Measurements from ENCODE around the gene SMIM35. TPM values are rescaled to one million over a fixed set of nuclear protein-coding genes. Genes with fewer than 3 reads are reported as not detected.

The SMIM35 gene
- total RNA-seq, 1 experiment from 2014 or later, result not detected

GRCh38 chr11:118033443-118033842 is 53.3 kb downstream of the SMIM35 start:
- Histone ChIP-seq H3K27ac (ENCODE audit: insufficient read length, low read depth, low read length) (no peak overlapping the region), H3K23me2 (ENCODE audit: insufficient read length, low read depth, low read length, poor library complexity, severe bottlenecking) (no peaks in the 10 kb centered on the region), H3K4me1 (ENCODE audit: insufficient read depth, low read length) (no peaks in the 10 kb centered on the region), H3K9ac (ENCODE audit: extremely low read depth, insufficient read length, low read length) (no peak overlapping the region), H3K79me1 (ENCODE audit: insufficient read depth, low read depth, low read length, poor library complexity, severe bottlenecking) (no peaks in the 10 kb centered on the region), H3K79me2 (ENCODE audit: insufficient read depth, low read length) (no peaks in the 10 kb centered on the region), H2BK12ac (ENCODE audit: insufficient read length, low read depth, low read length) (no peak overlapping the region), H2BK5ac (ENCODE audit: insufficient read length, low read length) (no peak overlapping the region), H4K8ac (replicated peaks; ENCODE audit: insufficient read length, low read depth, low read length) (no peak overlapping the region), H2AFZ (ENCODE audit: low read length) (no peak overlapping the region), H3K4ac (ENCODE audit: low read depth, low read length) (no peak overlapping the region), H2BK15ac (ENCODE audit: low read depth, low read length) (no peak overlapping the region), H3K56ac (ENCODE audit: insufficient read length, low read depth, low read length) (no peak overlapping the region), H3K4me2 (ENCODE audit: insufficient read depth, insufficient read length, low read length) (no peak overlapping the region), H3T11ph (ENCODE audit: low read length) (no peak overlapping the region), H3K14ac (ENCODE audit: insufficient read depth, low read length) (no peak overlapping the region), H3K9me3 (ENCODE audit: control insufficient read depth, low read depth, low read length) (no peaks in the 10 kb centered on the region), H4K5ac (ENCODE audit: insufficient read length, low read depth, low read length) (no peak overlapping the region), H2BK120ac (ENCODE audit: low read depth, low read length, poor library complexity, severe bottlenecking) (no peak overlapping the region), H2AK5ac (ENCODE audit: insufficient read length, low read length) (no peak overlapping the region), H2BK20ac (ENCODE audit: low read depth, low read length, poor library complexity, severe bottlenecking) (no peak overlapping the region), H3K23ac (ENCODE audit: insufficient read length, low read depth, low read length) (no peak overlapping the region), H3K18ac (ENCODE audit: insufficient read length, low read depth, low read length) (no peak overlapping the region), H4K20me1 (ENCODE audit: control insufficient read depth, insufficient read depth, insufficient read length) (no peaks in the 10 kb centered on the region), H4K91ac (ENCODE audit: insufficient read length, low read depth, low read length) (no peak overlapping the region), H3K27me3 (ENCODE audit: insufficient read depth, low read length) (no peaks in the 10 kb centered on the region)
- H3K27me3 Mint-ChIP-seq (ENCODE audit: low read depth), result peaks cover 14% of the 10 kb centered on the region
- H3K36me3 Mint-ChIP-seq (ENCODE audit: insufficient read depth in 1 of 3, low read depth in 3 of 3), result no peaks in the 10 kb centered on the region
- no peak for DNase-seq
- no peak overlapping the region for H3K27ac Mint-ChIP-seq
- WGBS (ENCODE audit: extremely low coverage, insufficient read length, low lambda C conversion rate), result no CpG with 5 or more reads among the region's 4 CpGs
- H3K4me1 Mint-ChIP-seq, result peaks cover 3 to 4% of the 10 kb centered on the region in 2 experiments; a peak in 2 of 4 replicates
- H3K9me3 Mint-ChIP-seq, result no peaks in the 10 kb centered on the region
- no peak for TF ChIP-seq CTCF (conservative IDR thresholded peaks at IDR 0.05)
- no peak overlapping the region for H3K4me3 Mint-ChIP-seq

All from H9 (cell line).